WTC11 (cell line): ENCODE measurements around the gene GABRB3. TPM values are rescaled to one million over a fixed set of nuclear protein-coding genes. Genes with fewer than 3 reads are reported as not detected.

Source experiments
- ATAC-seq: fragments of 200-7000 bp; cut with Tn5 transposase; 2 replicates; pipeline ENCODE4 v1.10.0; 2021; ENCODE audit warnings: mild to moderate bottlenecking, moderate library complexity
- CTCF ChIA-PET: fragments of 300-600 bp; sonication (Branson Sonifier 250); formaldehyde crosslinking; loops from one replicate; lab custom pipeline; 2021; ENCODE audit warnings: antibody characterized with exemption; lab: Charles Lee
- POLR2A ChIA-PET: fragments of 350-600 bp; sonication (Branson Sonifier 250); formaldehyde crosslinking; loops from one replicate; lab custom pipeline; 2021; ENCODE audit warnings: antibody characterized with exemption; lab: Charles Lee
- DNase-seq: peaks from one replicate; pipeline ENCODE4 v3.0.0; 2021; ENCODE audit warnings: low spot score
- H3K27ac Mint-ChIP-seq: 2 replicates; pipeline ENCODE4 v1.8.0; 2021; ENCODE audit warnings: mixed read lengths
- H3K27me3 Mint-ChIP-seq: 2 replicates; pipeline ENCODE4 v1.8.0; 2021; ENCODE audit warnings: low read depth, mild to moderate bottlenecking, moderate library complexity, mixed read lengths
- H3K36me3 Mint-ChIP-seq: 2 replicates; pipeline ENCODE4 v1.8.0; 2021; ENCODE audit warnings: mixed read lengths
- H3K4me1 Mint-ChIP-seq: 2 replicates; pipeline ENCODE4 v1.8.0; 2022; ENCODE audit warnings: mixed read lengths
- H3K4me3 Mint-ChIP-seq: 2 replicates; pipeline ENCODE4 v1.8.0; 2021; ENCODE audit warnings: mild to moderate bottlenecking, moderate library complexity, mixed read lengths
- H3K9me3 Mint-ChIP-seq: 2 replicates; pipeline ENCODE4 v1.8.0; 2021; ENCODE audit warnings: mixed read lengths
- CDX4 ChIP-seq: fragments of 250-450 bp; sonication (Bioruptor Pico); IDR thresholded peaks from 2 replicates; pipeline ENCODE4 v1.9.0; 2021; ENCODE audit warnings: moderate library complexity, mild to moderate bottlenecking, inconsistent platforms, borderline replicate concordance
- ERG ChIP-seq: fragments of 250-450 bp; sonication (Bioruptor Pico); IDR thresholded peaks from 2 replicates; pipeline ENCODE4 v1.8.0; 2021; ENCODE audit warnings: mild to moderate bottlenecking
- FOXJ3 ChIP-seq: sonication (generic); formaldehyde crosslinking; IDR thresholded peaks from 2 replicates; pipeline ENCODE4 v1.9.0; 2021; ENCODE audit warnings: missing genetic modification reagents, mild to moderate bottlenecking, borderline replicate concordance
- GTF2I ChIP-seq: fragments of 250-450 bp; sonication (Bioruptor Pico); conservative IDR thresholded peaks from 2 replicates; pipeline ENCODE4 v1.4.0; 2021; ENCODE audit warnings: mild to moderate bottlenecking
- HMGXB4 ChIP-seq: sonication (generic); formaldehyde crosslinking; IDR thresholded peaks from 2 replicates; pipeline ENCODE4 v1.8.1; 2023; ENCODE audit warnings: mild to moderate bottlenecking, moderate library complexity, missing genetic modification reagents
- IRF1 ChIP-seq: sonication (generic); formaldehyde crosslinking; IDR thresholded peaks from 2 replicates; pipeline ENCODE4 v1.8.0; 2023; ENCODE audit warnings: missing genetic modification reagents
- KAT7 ChIP-seq: sonication (generic); formaldehyde crosslinking; IDR thresholded peaks from 2 replicates; pipeline ENCODE4 v1.8.1; 2023; ENCODE audit warnings: missing genetic modification reagents, mild to moderate bottlenecking, borderline replicate concordance
- MAX ChIP-seq: sonication (generic); formaldehyde crosslinking; IDR thresholded peaks from 2 replicates; pipeline ENCODE4 v1.8.0; 2022; ENCODE audit warnings: mild to moderate bottlenecking, missing genetic modification reagents
- NFE2L1 ChIP-seq: sonication (generic); formaldehyde crosslinking; IDR thresholded peaks from 2 replicates; pipeline ENCODE4 v1.8.1; 2023; ENCODE audit warnings: missing genetic modification reagents
- OVOL2 ChIP-seq: fragments of 250-450 bp; sonication (Bioruptor Pico); IDR thresholded peaks from 2 replicates; pipeline ENCODE4 v1.9.0; 2021; ENCODE audit warnings: mild to moderate bottlenecking, borderline replicate concordance
- RELA ChIP-seq: sonication (generic); formaldehyde crosslinking; IDR thresholded peaks from 2 replicates; pipeline ENCODE4 v1.8.1; 2022; ENCODE audit warnings: missing genetic modification reagents, mild to moderate bottlenecking, borderline replicate concordance
- SMAD3 ChIP-seq: sonication (generic); formaldehyde crosslinking; IDR thresholded peaks from 2 replicates; pipeline ENCODE4 v1.8.0; 2022; ENCODE audit warnings: missing genetic modification reagents, mild to moderate bottlenecking, borderline replicate concordance
- STAT6 ChIP-seq: sonication (generic); formaldehyde crosslinking; conservative IDR thresholded peaks from 2 replicates; pipeline ENCODE4 v1.8.1; 2023; ENCODE audit warnings: mild to moderate bottlenecking, low read depth, missing genetic modification reagents, moderate library complexity
- TEAD1 ChIP-seq: sonication (generic); formaldehyde crosslinking; IDR thresholded peaks from 2 replicates; pipeline ENCODE4 v1.8.0; 2022; ENCODE audit warnings: mild to moderate bottlenecking, missing genetic modification reagents
- TP53 ChIP-seq: sonication (generic); formaldehyde crosslinking; IDR thresholded peaks from 2 replicates; pipeline ENCODE4 v1.8.1; 2023; ENCODE audit warnings: mild to moderate bottlenecking, missing genetic modification reagents
- ZBTB43 ChIP-seq: sonication (generic); formaldehyde crosslinking; IDR thresholded peaks from 2 replicates; pipeline ENCODE4 v1.8.1; 2023; ENCODE audit warnings: mild to moderate bottlenecking, missing genetic modification reagents
- ZNF138 ChIP-seq: sonication (generic); formaldehyde crosslinking; conservative IDR thresholded peaks from 2 replicates; pipeline ENCODE4 v1.8.1; 2022; ENCODE audit warnings: mild to moderate bottlenecking, moderate library complexity, missing genetic modification reagents
- ZNF232 ChIP-seq: sonication (generic); formaldehyde crosslinking; IDR thresholded peaks from 2 replicates; pipeline ENCODE4 v1.8.0; 2022; ENCODE audit warnings: mild to moderate bottlenecking, missing genetic modification reagents
- ZNF281 ChIP-seq: sonication (generic); formaldehyde crosslinking; IDR thresholded peaks from 2 replicates; pipeline ENCODE4 v1.8.0; 2023; ENCODE audit warnings: mild to moderate bottlenecking, missing genetic modification reagents
- ZNF396 ChIP-seq: fragments of 250-450 bp; sonication (Bioruptor Pico); IDR thresholded peaks from 2 replicates; pipeline ENCODE4 v1.8.0; 2021; ENCODE audit warnings: mild to moderate bottlenecking, moderate library complexity, borderline replicate concordance
- ZSCAN18 ChIP-seq: fragments of 250-450 bp; sonication (Bioruptor Pico); IDR thresholded peaks from 2 replicates; pipeline ENCODE4 v2.1.2; 2022; ENCODE audit warnings: mild to moderate bottlenecking, moderate library complexity
- total RNA-seq: library from RNA; stranded (reverse); gene quantifications from 3 replicates; pipeline ENCODE4 v1.2.3, GENCODE V29; 2021

Gene GABRB3
- total RNA-seq, 1 experiment from 2014 or later = 203 TPM

- no peak for TF ChIP-seq SMAD3 (CRISPR knock-in tag)
- TF ChIP-seq MAX (CRISPR knock-in tag) = no peak
- TF ChIP-seq CDX4 (CRISPR knock-in tag) = no peak
- TF ChIP-seq NFE2L1 (CRISPR knock-in tag) = no peak
- TF ChIP-seq ZNF232 = no peak
- no peak for TF ChIP-seq TP53 (CRISPR knock-in tag)
- TF ChIP-seq GTF2I (CRISPR knock-in tag) = no peak
- no peak for TF ChIP-seq ZNF281 (CRISPR knock-in tag)
- TF ChIP-seq RELA (CRISPR knock-in tag) = no peak
Observed at GRCh38 chr15:26721232-26721967, 51.5 kb downstream of the GABRB3 start (continued).

- DNase-seq = no peak
- ChIA-PET CTCF (interaction anchor here (0.9 to 2.8 kb wide), 4 partner anchors 9 to 144 kb away, joined by 3 to 8 read pairs (median 6); no protein-coding TSS in a partner anchor), POLR2A (no interaction called here)
- ATAC-seq = no peak
- peaks cover 91% of the 10 kb centered on the region for H3K4me1 Mint-ChIP-seq
- peak overlapping the region; percentile 50 for H3K4me3 Mint-ChIP-seq
- peaks cover 8% of the 10 kb centered on the region for H3K9me3 Mint-ChIP-seq
- peak overlapping the region; percentile 64 for H3K27ac Mint-ChIP-seq
- no peaks in the 10 kb centered on the region for H3K27me3 Mint-ChIP-seq
- peaks cover 14% of the 10 kb centered on the region for H3K36me3 Mint-ChIP-seq
- TF ChIP-seq TEAD1 (CRISPR knock-in tag) = no peak
- no peak for TF ChIP-seq FOXJ3 (CRISPR knock-in tag)
- no peak for TF ChIP-seq OVOL2 (CRISPR knock-in tag)
- no peak for TF ChIP-seq HMGXB4 (CRISPR knock-in tag)
- no peak for TF ChIP-seq KAT7
- TF ChIP-seq ZBTB43 (CRISPR knock-in tag) = no peak
- TF ChIP-seq ZNF396 = no peak
- TF ChIP-seq ZNF138 (CRISPR knock-in tag) = no peak
- no peak for TF ChIP-seq ZSCAN18 (CRISPR knock-in tag)
- TF ChIP-seq TP53 (CRISPR knock-in tag) = no peak
- TF ChIP-seq IRF1 = no peak
- TF ChIP-seq STAT6 = no peak
- TF ChIP-seq ERG (CRISPR knock-in tag) = no peak
Observed at GRCh38 chr15:26720546-26720945, 52.3 kb downstream of the GABRB3 start.
